Liver (tissue), 9 donors: ENCODE measurements around the gene EMC1. TPM values are rescaled to one million over a fixed set of nuclear protein-coding genes. Genes with fewer than 3 reads are reported as not detected.
"Not testable (repeated sequence)": the region's sequence is repeated elsewhere in the genome, so short reads cannot be mapped to it uniquely, and the experiment has no call there.

ENCODE experiments used
- DNase-seq: peaks from one replicate; pipeline ENCODE4 v3.0.0-alpha.2; 2017; ENCODE audit warnings: low spot score
- H3K27ac ChIP-seq, 2 donors: one replicate each; pipeline ENCODE4 v1.7.0; 2013; ENCODE audit warnings: inconsistent platforms in 2 of 2, low read length in 2 of 2, control low read depth in 1 of 2, low read depth in 1 of 2, mild to moderate bottlenecking in 1 of 2
- H3K27me3 ChIP-seq, 4 donors: one replicate each; pipeline versions ENCODE4 v1.6.1 to v1.7.0; 2013; ENCODE audit warnings: low read length in 3 of 4, inconsistent platforms in 1 of 4, mild to moderate bottlenecking in 1 of 4, moderate library complexity in 1 of 4; ENCODE audit not compliant: control insufficient read depth in 4 of 4, insufficient read depth in 4 of 4
- H3K36me3 ChIP-seq, 4 donors: one replicate each; pipeline versions ENCODE4 v1.6.1 to v1.7.0; 2013; ENCODE audit warnings: low read length in 3 of 4, mild to moderate bottlenecking in 3 of 4, low read depth in 1 of 4, moderate library complexity in 1 of 4; ENCODE audit not compliant: control insufficient read depth in 4 of 4, insufficient read depth in 3 of 4
- H3K4me1 ChIP-seq, 4 donors: one replicate each; pipeline versions ENCODE4 v1.6.1 to v1.7.0; 2013; ENCODE audit warnings: low read length in 3 of 4, mild to moderate bottlenecking in 3 of 4, moderate library complexity in 1 of 4; ENCODE audit not compliant: control insufficient read depth in 4 of 4, insufficient read depth in 4 of 4
- H3K4me3 ChIP-seq, 3 donors: one replicate each; pipeline versions ENCODE4 v1.6.1 to v1.7.0; 2013; ENCODE audit warnings: low read length in 3 of 3, control low read depth in 1 of 3, low read depth in 1 of 3, mild to moderate bottlenecking in 1 of 3
- H3K9ac ChIP-seq, 2 donors: one replicate each; pipeline ENCODE4 v1.7.0; 2013; ENCODE audit warnings: low read length in 2 of 2, mild to moderate bottlenecking in 2 of 2, moderate library complexity in 2 of 2, control low read depth in 1 of 2, low read depth in 1 of 2
- H3K9me3 ChIP-seq, 4 donors: one replicate each; pipeline versions ENCODE4 v1.6.1 to v1.7.0; 2013; ENCODE audit warnings: low read length in 3 of 4; ENCODE audit not compliant: control insufficient read depth in 4 of 4
- ATF3 ChIP-seq: IDR thresholded peaks from 2 replicates; pipeline ENCODE4 v1.6.1; 2016; ENCODE audit warnings: antibody characterized with exemption
- CTCF ChIP-seq: fragments of 150-350 bp; IDR thresholded peaks from 2 replicates; pipeline ENCODE4 v1.5.1; 2017; ENCODE audit warnings: improper control_type of control experiment, low read depth, low read length; ENCODE audit not compliant: missing input control
- EGR1 ChIP-seq, 2 donors: IDR thresholded peaks; 2 replicates each; pipeline ENCODE4 v1.6.1; 2016 to 2018; ENCODE audit warnings: antibody characterized with exemption in 2 of 2, low read depth in 2 of 2
- FOXA1 ChIP-seq: IDR thresholded peaks from 2 replicates; pipeline ENCODE4 v1.6.1; 2016; ENCODE audit warnings: antibody characterized with exemption
- FOXA2 ChIP-seq: IDR thresholded peaks from 2 replicates; pipeline ENCODE4 v1.6.1; 2016; ENCODE audit warnings: antibody characterized with exemption
- GABPA ChIP-seq, 2 donors: IDR thresholded peaks in 1 of 2; conservative IDR thresholded peaks in 1 of 2; 2 replicates each; pipeline ENCODE4 v1.6.1; 2016; ENCODE audit warnings: antibody characterized with exemption in 2 of 2, mild to moderate bottlenecking in 1 of 2, moderate library complexity in 1 of 2
- HNF4A ChIP-seq, 2 donors: conservative IDR thresholded peaks; 2 replicates each; pipeline ENCODE4 v1.6.1; 2016; ENCODE audit warnings: antibody characterized with exemption in 2 of 2, mild to moderate bottlenecking in 2 of 2
- HNF4G ChIP-seq: IDR thresholded peaks from 2 replicates; pipeline ENCODE4 v1.6.1; 2016; ENCODE audit warnings: antibody characterized with exemption
- JUND ChIP-seq, 2 donors: IDR thresholded peaks; 2 replicates each; pipeline ENCODE4 v1.6.1; 2016; ENCODE audit warnings: antibody characterized with exemption in 2 of 2
- NR2F2 ChIP-seq: IDR thresholded peaks from 2 replicates; pipeline ENCODE4 v1.6.1; 2016; ENCODE audit warnings: antibody characterized with exemption
- RAD21 ChIP-seq, 2 donors: IDR thresholded peaks; 2 replicates each; pipeline ENCODE4 v1.6.1; 2016; ENCODE audit warnings: antibody characterized with exemption in 2 of 2, mild to moderate bottlenecking in 2 of 2
- REST ChIP-seq: IDR thresholded peaks from 2 replicates; pipeline ENCODE4 v1.6.1; 2016; ENCODE audit warnings: antibody characterized with exemption, mild to moderate bottlenecking
- RXRA ChIP-seq, 2 donors: IDR thresholded peaks; 2 replicates each; pipeline ENCODE4 v1.6.1; 2017 to 2018; ENCODE audit warnings: antibody characterized with exemption in 2 of 2, mild to moderate bottlenecking in 1 of 2
- YY1 ChIP-seq: IDR thresholded peaks from 2 replicates; pipeline ENCODE4 v1.6.1; 2016; ENCODE audit warnings: antibody characterized with exemption, mild to moderate bottlenecking
- ZBTB33 ChIP-seq: IDR thresholded peaks from 2 replicates; pipeline ENCODE4 v1.6.1; 2016; ENCODE audit warnings: antibody characterized with exemption
- WGBS: extraction: QIAGEN DNeasy Blood & Tissue Kit; methylation state at CpG from one replicate; pipeline ENCODE4 v1.1.7; 2013; 5-methylcytosine and 5-hydroxymethylcytosine counted together
- polyA plus RNA-seq, 2 donors: library from polyadenylated mRNA; stranded (reverse) in 1 of 2; unstranded in 1 of 2; fragments of 200-250 nt in 1 of 2; fragments of >200 nt in 1 of 2; fragmentation: Nextera tagmentation in 1 of 2; extraction: Ambion mirVana in 1 of 2; gene quantifications; one replicate each; pipeline versions ENCODE4 v1.2.1 to v1.2.3, GENCODE V29; 2013 to 2015
- total RNA-seq, 2 donors: library from RNA; depleted of rRNA; stranded (reverse); fragments of >200 nt; gene quantifications; one replicate each; pipeline ENCODE4 v1.2.3, GENCODE V29; 2014
- donor health status: healthy.
- donor health status: healthy.
- donor health status: healthy.
- donor health status: healthy.
- donor health status: healthy.

The EMC1 gene
- total and polyA plus RNA-seq, 4 donors, result 8.0 to 33.6 (median 14.8) TPM

GRCh38 chr1:19272064-19272463 lies 20.7 kb upstream of the EMC1 start:
- peak overlapping the region; percentile 36 to 96 (median 79) for H3K4me3 ChIP-seq
- peaks cover 0 to 29% (median 17%) of the 10 kb centered on the region in 4 donors for H3K4me1 ChIP-seq
- peak overlapping the region; percentile 94 to 98 for H3K27ac ChIP-seq
- H3K9me3 ChIP-seq, result no peaks in the 10 kb centered on the region
- peaks cover 8 to 11% (median 9%) of the 10 kb centered on the region in 4 donors for H3K36me3 ChIP-seq
- H3K9ac ChIP-seq, result peak overlapping the region; percentile 50 to 61
- DNase-seq, result no peak
- no peak for TF ChIP-seq CTCF
- no peak for TF ChIP-seq FOXA1
- TF ChIP-seq RAD21 (IDR thresholded peaks at IDR 0.05), result no peak
- TF ChIP-seq JUND (IDR thresholded peaks at IDR 0.05), result no peak
- no peak for TF ChIP-seq NR2F2
- TF ChIP-seq REST, result no peak
- TF ChIP-seq YY1, result no peak
- no peak for TF ChIP-seq FOXA2
- no peak for TF ChIP-seq ATF3
- no peak for TF ChIP-seq RXRA (IDR thresholded peaks at IDR 0.05)
- TF ChIP-seq GABPA (IDR thresholded peaks at IDR 0.05 in 1 of 2, conservative IDR thresholded peaks at IDR 0.05 in 1 of 2), result no peak
- no peak for TF ChIP-seq ZBTB33
- TF ChIP-seq HNF4G, result no peak
- TF ChIP-seq EGR1 (IDR thresholded peaks at IDR 0.05; ENCODE audit: low read depth in 2 of 2), result no peak
- no peaks in the 10 kb centered on the region for H3K27me3 ChIP-seq

GRCh38 chr1:19270343-19270730 lies 19.0 kb upstream of the EMC1 start:
- H3K9me3 ChIP-seq, H3K4me3 ChIP-seq, DNase-seq, H3K9ac ChIP-seq, H3K27me3 ChIP-seq: not testable (repeated sequence)
- H3K27ac ChIP-seq, result peak overlapping the region; percentile 69 to 87
- 47% methylated on average over 6 of the region's 6 CpGs for WGBS
- peaks cover 8 to 26% (median 23%) of the 10 kb centered on the region in 4 donors for H3K36me3 ChIP-seq
- H3K4me1 ChIP-seq, result peaks cover 0 to 29% (median 17%) of the 10 kb centered on the region in 4 donors
- peak in 1 of 2 donors; percentile 8 for TF ChIP-seq HNF4A (conservative IDR thresholded peaks at IDR 0.05)
